ENCODE measurements around the gene SLC41A3.

DNA sequence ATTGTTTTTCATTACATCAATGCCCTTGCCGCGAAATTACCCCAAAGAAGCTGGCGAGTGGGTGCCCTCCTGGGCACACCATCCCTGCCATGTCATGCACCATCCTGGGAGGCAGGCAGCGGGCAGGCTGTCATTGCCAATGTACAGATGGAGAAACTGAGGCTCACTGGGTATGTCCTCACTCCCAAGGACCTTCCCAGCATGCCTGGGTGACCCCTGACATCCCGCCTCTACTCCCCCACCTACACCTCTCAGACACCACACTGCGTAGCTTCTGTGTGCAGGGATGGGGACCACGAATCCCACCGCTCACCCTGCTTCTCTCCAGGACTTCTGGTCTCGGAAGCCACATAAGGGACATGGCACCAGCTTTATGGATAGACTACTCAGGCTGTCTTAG lies 41.0 kb upstream of the SLC41A3 start:
- TF ChIP-seq, protein P1, sequence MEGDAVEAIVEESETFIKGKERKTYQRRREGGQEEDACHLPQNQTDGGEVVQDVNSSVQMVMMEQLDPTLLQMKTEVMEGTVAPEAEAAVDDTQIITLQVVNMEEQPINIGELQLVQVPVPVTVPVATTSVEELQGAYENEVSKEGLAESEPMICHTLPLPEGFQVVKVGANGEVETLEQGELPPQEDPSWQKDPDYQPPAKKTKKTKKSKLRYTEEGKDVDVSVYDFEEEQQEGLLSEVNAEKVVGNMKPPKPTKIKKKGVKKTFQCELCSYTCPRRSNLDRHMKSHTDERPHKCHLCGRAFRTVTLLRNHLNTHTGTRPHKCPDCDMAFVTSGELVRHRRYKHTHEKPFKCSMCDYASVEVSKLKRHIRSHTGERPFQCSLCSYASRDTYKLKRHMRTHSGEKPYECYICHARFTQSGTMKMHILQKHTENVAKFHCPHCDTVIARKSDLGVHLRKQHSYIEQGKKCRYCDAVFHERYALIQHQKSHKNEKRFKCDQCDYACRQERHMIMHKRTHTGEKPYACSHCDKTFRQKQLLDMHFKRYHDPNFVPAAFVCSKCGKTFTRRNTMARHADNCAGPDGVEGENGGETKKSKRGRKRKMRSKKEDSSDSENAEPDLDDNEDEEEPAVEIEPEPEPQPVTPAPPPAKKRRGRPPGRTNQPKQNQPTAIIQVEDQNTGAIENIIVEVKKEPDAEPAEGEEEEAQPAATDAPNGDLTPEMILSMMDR (IDR thresholded peaks at IDR 0.05) = no peak
- TF ChIP-seq HOXB13 (CRISPR knock-in tag; IDR thresholded peaks at IDR 0.05; ENCODE audit: low read depth) = no peak
- no peak for TF ChIP-seq FOSL2 (IDR thresholded peaks at IDR 0.05)
- no peak for TF ChIP-seq FOSL2 (CRISPR knock-in tag; IDR thresholded peaks at IDR 0.05)
- no peak for TF ChIP-seq POLR2A (IDR thresholded peaks at IDR 0.05; ENCODE audit: low read length)
- TF ChIP-seq EP300 (IDR thresholded peaks at IDR 0.05) = no peak
- TF ChIP-seq JUN (IDR thresholded peaks at IDR 0.05) = no peak
- TF ChIP-seq, protein P2, sequence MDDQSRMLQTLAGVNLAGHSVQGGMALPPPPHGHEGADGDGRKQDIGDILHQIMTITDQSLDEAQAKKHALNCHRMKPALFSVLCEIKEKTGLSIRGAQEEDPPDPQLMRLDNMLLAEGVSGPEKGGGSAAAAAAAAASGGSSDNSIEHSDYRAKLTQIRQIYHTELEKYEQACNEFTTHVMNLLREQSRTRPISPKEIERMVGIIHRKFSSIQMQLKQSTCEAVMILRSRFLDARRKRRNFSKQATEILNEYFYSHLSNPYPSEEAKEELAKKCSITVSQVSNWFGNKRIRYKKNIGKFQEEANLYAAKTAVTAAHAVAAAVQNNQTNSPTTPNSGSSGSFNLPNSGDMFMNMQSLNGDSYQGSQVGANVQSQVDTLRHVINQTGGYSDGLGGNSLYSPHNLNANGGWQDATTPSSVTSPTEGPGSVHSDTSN (IDR thresholded peaks at IDR 0.05) = no peak
- TF ChIP-seq RCOR1 (IDR thresholded peaks at IDR 0.05; ENCODE audit: low read depth, low read length) = no peak
- TF ChIP-seq USF2 (IDR thresholded peaks at IDR 0.05) = no peak
